Activated naive CD4-positive, alpha-beta T cell treated with anti-CD3 and anti-CD28 coated beads, Interleukin-2, amount 10 ng/mL, durations not matched to agents 7 days and 5 days (primary cell): Measurements from ENCODE around the gene C1orf122.
A peak's percentile ranks its signal among the peaks of the same experiment; 100 is the strongest.
"Not testable (repeated sequence)": the region's sequence is repeated elsewhere in the genome, so short reads cannot be mapped to it uniquely, and the experiment has no call there.

Experiments
- CTCF ChIA-PET: fragments of 350-600 bp; sonication (Branson Sonifier 250); formaldehyde crosslinking; loops from one replicate; lab custom pipeline; 2021; ENCODE audit warnings: antibody characterized with exemption; lab: Charles Lee
- DNase-seq: peaks from one replicate; pipeline ENCODE4 v3.0.0-alpha.2; 2020
- H3K27ac Mint-ChIP-seq: one replicate; pipeline ENCODE4 v1.8.0; 2021; ENCODE audit warnings: mild to moderate bottlenecking, moderate library complexity, mixed read lengths
- H3K27me3 Mint-ChIP-seq: one replicate; pipeline ENCODE4 v1.8.0; 2021; ENCODE audit warnings: mild to moderate bottlenecking, mixed read lengths
- H3K36me3 Mint-ChIP-seq: one replicate; pipeline ENCODE4 v1.8.0; 2021; ENCODE audit warnings: mixed read lengths
- H3K4me1 Mint-ChIP-seq: one replicate; pipeline ENCODE4 v1.8.0; 2021; ENCODE audit warnings: mixed read lengths
- H3K4me3 Mint-ChIP-seq: one replicate; pipeline ENCODE4 v1.8.0; 2021; ENCODE audit warnings: mild to moderate bottlenecking, moderate library complexity, mixed read lengths
- H3K9me3 Mint-ChIP-seq: one replicate; pipeline ENCODE4 v1.8.0; 2021; ENCODE audit warnings: mixed read lengths

Gene C1orf122

DNA sequence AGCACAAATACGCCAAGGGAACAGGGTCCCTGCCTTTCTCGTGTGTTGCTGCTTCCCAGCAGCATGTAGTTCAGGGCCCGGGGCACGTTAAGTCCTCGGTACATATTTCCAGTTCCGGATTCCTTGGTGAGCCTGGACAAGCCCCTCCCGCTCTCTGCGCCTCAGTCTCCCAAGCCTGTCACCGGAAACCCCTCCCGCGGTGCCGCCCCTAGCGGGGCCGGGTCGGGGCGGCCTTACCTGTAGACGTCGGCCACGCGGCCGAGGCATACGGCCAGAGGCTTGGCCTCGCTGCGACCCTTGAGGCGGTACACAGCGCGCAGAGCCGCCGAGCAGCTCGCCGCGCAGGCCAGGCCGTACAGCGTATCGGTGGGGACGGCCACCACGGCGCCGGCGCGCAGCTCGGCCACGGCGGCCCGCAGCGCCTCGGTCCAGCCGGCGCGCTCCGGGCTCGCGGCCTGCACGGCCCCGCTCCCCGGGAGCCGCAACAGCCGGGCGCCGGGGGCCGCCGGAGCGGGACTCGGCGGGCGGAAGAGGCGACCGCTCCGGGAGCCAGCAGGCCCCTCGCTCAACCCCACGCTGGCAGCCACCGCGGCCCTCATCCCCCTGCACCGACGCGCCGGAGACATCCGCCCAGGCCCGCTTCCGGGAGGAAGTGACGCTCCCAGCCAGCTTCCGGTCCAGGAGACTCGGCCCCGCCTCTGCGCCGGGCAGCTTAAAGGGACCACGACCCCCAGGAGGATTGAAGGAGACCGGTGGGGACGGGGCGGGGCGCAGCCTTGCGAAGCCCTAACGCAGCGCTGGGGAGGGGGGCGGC lies at the start of gene C1orf122, which contains the start of gene YRDC:
C1orf122 (plus strand) TSS at position 236 of the 814 bp plus-strand sequence. CDS start 615 bp downstream, outside the sequence.
YRDC (minus strand) TSS at position 654 of the 814 bp plus-strand sequence; CDS start at position 626, 28 bp downstream.
- Mint-ChIP-seq H3K36me3 (peaks cover 40% of the 10 kb centered on the region), H3K9me3 (no peaks in the 10 kb centered on the region), H3K4me3 (peak within 1 kb of the TSS; percentile 97), H3K4me1 (peaks cover 34% of the 10 kb centered on the region), H3K27me3 (no peaks in the 10 kb centered on the region), H3K27ac (peak within 1 kb of the TSS; percentile 96)
- DNase-seq: peak; percentile 96
- CTCF ChIA-PET: interaction anchor here (0.6 to 3.2 kb wide), 3 partner anchors 44 to 333 kb away, joined by 4 to 18 read pairs (median 4); partner anchors contain the start of genes MTF1 and ZC3H12A

DNA sequence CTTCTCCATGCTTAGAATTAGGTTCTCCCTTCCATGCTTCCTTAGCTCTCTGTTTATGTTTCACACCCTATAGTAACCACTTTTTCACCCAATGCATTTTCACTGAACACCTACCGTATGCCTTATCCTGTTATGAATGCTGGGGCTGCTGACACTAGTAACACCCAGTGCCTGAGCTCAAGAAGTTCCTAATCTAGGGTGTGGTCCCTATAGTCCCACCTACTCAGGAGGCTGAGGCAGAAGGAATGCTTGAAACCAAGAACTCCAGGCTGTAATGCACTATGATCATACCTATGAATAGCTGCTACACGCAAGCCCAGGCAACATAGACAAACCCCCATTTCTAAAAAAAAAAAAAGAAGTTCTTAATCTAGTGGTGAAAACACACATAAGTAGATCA lies 48.1 kb upstream of the C1orf122 start:
- no peaks in the 10 kb centered on the region for H3K9me3 Mint-ChIP-seq

DNA sequence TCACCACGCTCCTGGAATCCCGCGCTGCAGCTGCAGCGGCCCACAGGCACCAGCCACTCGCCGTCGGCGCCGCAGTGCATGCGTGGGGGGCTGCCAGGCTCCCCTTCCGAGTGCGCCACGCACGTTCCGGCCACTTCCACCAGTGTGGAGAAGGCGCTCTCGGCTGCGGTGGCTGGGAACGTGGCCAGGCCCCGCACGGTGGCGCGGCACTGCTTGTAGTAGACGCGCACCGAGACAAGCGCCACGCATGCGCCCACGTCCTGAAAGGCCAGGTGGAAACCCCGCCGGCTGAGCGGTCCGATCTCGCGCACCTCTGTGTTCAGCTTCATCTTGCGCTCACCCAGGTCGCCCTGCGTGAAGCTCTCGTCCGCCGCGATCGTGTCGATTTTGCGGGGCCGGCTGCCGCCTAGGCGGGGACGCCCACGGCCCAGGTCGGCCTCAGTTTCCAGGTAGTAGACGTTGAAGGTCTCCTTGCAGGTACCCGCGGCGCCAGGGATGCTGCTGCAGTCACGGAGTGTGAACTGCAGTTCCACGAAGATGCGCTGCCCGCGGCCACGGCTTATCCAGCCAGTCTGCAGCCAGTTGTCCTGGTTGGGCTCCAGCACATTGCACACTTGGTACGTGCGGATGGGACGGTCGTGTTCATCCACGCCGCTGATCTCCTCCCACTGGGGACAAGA lies 46.0 kb upstream of the C1orf122 start:
- Mint-ChIP-seq H3K27me3 (peaks cover 57% of the 10 kb centered on the region), H3K4me1 (peaks cover 9% of the 10 kb centered on the region), H3K27ac (no peak overlapping the region), H3K9me3 (no peaks in the 10 kb centered on the region), H3K36me3 (no peaks in the 10 kb centered on the region), H3K4me3 (no peak overlapping the region)
- CTCF ChIA-PET: no interaction called here
- no peak for DNase-seq

More for the DNA sequence above, 48.1 kb upstream of the C1orf122 start:
- H3K27me3 Mint-ChIP-seq: peaks cover 57% of the 10 kb centered on the region
- DNase-seq: no peak
- no peak overlapping the region for H3K27ac Mint-ChIP-seq
- peaks cover 2% of the 10 kb centered on the region for H3K4me1 Mint-ChIP-seq
- no peaks in the 10 kb centered on the region for H3K36me3 Mint-ChIP-seq
- no peak overlapping the region for H3K4me3 Mint-ChIP-seq
- CTCF ChIA-PET: no interaction called here

DNA sequence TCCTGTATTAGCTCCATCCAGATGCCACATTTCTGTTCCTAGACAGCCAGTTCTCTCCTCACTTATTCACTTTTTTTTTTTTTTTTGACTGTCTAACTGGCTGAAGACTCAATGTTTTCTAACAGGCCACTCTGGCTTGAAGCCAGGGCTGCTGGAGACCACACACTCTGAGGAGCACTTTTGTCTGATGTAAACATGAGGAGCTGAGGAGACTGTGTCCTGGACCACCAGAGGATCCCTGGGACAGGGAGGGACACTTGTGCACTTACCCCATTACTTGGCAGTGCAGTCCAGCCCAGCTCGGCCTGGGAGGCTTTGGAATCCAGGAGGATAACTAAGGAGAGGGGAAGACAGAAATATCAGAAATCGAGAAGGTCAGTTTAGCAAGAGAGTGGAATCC lies 45.1 kb upstream of the C1orf122 start:
- no peak for DNase-seq
- no peaks in the 10 kb centered on the region for H3K9me3 Mint-ChIP-seq
- H3K4me3 Mint-ChIP-seq: no peak overlapping the region
- no peak overlapping the region for H3K27ac Mint-ChIP-seq
- CTCF ChIA-PET: no interaction called here
- H3K4me1 Mint-ChIP-seq: peaks cover 9% of the 10 kb centered on the region
- no peaks in the 10 kb centered on the region for H3K36me3 Mint-ChIP-seq
- peaks cover 66% of the 10 kb centered on the region for H3K27me3 Mint-ChIP-seq

DNA sequence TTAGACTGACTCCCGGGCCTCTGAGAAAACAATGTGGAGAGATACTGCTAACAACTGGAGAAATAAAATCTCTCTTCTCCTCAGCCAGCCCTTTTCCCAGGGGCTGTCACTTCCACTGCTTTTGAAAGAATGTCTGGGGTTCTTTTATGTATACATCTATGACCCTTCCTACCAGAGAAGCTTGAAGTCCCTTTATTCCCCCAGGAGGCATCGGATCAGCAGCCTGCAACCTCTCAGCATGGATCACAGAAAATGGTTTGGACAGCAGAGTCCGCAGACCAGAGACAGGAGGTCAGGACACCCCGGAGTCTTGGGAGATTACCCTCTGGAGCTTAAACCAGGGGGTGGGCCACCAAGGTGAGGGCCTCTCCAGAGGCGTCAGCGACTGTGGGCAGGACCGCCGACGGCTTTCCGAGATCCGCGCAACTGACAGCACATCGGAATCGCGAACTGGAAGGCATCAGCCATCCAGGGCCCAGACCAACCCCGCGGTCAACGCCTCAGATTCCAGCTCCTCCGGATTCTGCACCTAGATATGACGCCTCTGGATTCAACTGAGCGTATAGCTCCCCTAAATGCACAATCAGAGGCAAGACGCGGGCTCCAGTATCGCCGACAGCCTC lies 43.7 kb upstream of the C1orf122 start:
- peaks cover 79% of the 10 kb centered on the region for H3K27me3 Mint-ChIP-seq
- H3K4me1 Mint-ChIP-seq: peaks cover 9% of the 10 kb centered on the region
- CTCF ChIA-PET: no interaction called here
- no peak overlapping the region for H3K27ac Mint-ChIP-seq
- no peaks in the 10 kb centered on the region for H3K9me3 Mint-ChIP-seq
- DNase-seq: no peak
- H3K36me3 Mint-ChIP-seq: no peaks in the 10 kb centered on the region
- H3K4me3 Mint-ChIP-seq: no peak overlapping the region

DNA sequence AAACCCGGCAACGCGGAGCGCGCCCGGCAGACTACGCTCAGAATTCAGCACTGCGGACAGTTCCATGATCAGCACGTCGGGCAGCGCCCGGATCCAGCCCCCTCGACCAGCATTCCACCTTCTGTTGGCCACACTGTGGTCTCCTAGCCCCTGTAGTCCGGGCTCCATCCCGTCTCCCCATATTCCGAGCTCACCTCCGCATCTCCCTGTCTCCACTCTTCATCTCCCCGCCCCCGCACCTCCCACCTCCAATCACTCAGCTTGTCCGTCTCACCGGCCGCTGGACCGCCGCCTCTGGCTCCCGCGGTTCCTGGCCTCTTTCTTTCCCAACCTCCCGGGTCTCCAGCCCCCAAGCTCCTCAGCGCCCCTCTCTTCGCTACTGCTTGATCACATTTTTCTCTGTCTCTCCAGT lies 43.2 kb upstream of the C1orf122 start:
- no peaks in the 10 kb centered on the region for H3K9me3 Mint-ChIP-seq
- peaks cover 84% of the 10 kb centered on the region for H3K27me3 Mint-ChIP-seq
- H3K4me3 Mint-ChIP-seq: no peak overlapping the region
- DNase-seq: peak; percentile 74
- no peak overlapping the region for H3K27ac Mint-ChIP-seq
- no peaks in the 10 kb centered on the region for H3K36me3 Mint-ChIP-seq
- peaks cover 9% of the 10 kb centered on the region for H3K4me1 Mint-ChIP-seq
- CTCF ChIA-PET: no interaction called here

DNA sequence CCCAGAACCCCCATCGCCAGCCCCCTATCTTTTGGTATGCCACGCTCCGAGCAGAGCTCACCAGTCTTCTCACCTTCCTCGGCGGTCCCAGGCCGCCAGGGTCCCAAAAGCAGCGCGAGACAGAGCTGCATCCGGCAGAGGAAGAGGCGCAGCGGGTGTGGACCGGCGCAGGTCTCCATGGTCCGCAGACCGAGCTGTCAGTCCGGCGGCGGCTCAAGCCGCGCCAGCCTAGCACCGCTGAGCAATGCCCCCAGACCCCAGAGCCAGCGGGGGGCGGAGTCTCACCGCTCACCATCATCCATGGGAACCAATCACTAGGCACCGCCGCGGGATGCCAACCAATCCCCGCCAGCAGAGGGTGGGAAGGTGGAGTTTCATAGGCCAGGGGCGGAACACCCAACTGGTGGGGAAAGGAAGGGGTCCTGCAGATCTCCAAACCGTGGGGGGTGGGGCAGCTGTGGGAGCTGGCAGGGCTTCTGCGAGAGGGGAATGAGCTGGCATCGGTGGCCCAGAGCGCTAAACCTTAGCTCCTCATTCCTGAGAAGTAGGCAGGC lies 42.6 kb upstream of the C1orf122 start, which contains the start of gene EPHA10:
EPHA10 (minus strand) TSS at position 233 of the 554 bp plus-strand sequence; CDS start at position 179, 54 bp downstream.
- H3K27ac Mint-ChIP-seq: no peak within 1 kb of the TSS
- no peaks in the 10 kb centered on the region for H3K36me3 Mint-ChIP-seq
- DNase-seq: no peak
- no peak within 1 kb of the TSS for H3K4me3 Mint-ChIP-seq
- peaks cover 85% of the 10 kb centered on the region for H3K27me3 Mint-ChIP-seq
- peaks cover 9% of the 10 kb centered on the region for H3K4me1 Mint-ChIP-seq
- CTCF ChIA-PET: no interaction called here
- no peaks in the 10 kb centered on the region for H3K9me3 Mint-ChIP-seq

DNA sequence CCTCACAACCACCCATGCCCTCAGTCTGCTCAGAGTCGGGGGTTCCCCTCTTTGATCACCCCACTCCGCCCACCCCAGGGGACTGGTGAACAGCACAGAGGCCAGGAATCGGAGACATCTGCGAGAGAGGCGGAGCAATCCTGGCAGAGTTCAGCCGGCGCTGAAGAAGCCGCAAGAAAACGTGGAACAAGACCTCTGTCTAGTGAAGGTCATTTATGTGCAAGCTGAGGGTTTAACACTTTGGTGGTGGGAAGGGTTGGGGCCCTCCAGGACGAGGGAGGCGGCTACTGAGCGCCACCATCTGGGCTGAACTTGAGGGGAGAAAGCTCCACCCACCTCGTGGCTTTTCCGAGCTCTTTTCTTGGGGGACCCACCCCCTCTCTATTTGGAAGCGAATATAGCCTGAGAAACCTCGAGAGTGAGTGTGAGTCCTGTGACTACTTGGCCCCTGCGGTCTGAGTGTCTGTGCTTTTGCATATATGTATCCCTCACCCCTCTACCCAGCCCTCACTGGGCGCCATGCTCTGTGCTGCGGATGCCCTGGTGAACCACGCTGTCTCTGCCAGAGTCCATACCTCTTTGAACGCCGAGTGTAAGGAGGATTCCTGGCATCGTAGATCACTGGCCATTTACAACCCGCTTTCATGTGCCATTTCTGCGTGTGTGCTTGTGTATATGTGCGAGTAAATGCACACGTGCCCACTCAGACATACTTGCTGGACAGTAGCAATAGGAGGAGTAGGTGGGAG lies 41.5 kb upstream of the C1orf122 start:
- no peaks in the 10 kb centered on the region for H3K9me3 Mint-ChIP-seq
- H3K4me1 Mint-ChIP-seq: peaks cover 9% of the 10 kb centered on the region
- H3K36me3 Mint-ChIP-seq: no peaks in the 10 kb centered on the region
- no peak overlapping the region for H3K4me3 Mint-ChIP-seq
- CTCF ChIA-PET: interaction anchor here (0.5 kb wide), 1 partner anchor 31 kb away, joined by 4 read pairs; no protein-coding TSS in a partner anchor
- H3K27me3 Mint-ChIP-seq: peaks cover 90% of the 10 kb centered on the region
- DNase-seq: no peak
- no peak overlapping the region for H3K27ac Mint-ChIP-seq

DNA sequence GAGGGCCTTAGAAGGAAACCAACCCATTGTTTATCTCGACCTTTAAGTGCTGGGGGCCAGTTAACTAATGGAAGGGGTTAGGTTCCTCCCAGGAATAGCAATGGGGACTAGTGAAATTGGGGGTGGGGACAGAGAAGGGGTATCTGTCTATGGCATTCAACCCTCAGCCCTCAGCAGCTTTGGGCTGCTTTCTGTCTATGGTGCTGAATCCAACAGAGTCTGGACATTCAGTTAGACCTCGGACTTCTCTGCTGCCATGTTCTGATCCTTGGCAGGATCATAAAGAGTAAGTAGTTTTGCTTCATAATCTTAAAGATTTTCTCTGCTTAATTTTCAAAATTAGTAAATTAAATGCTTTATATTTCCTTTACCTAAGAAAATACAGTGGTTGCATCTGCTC lies 40.1 kb upstream of the C1orf122 start:
- no peak for DNase-seq
- Mint-ChIP-seq H3K4me3 (no peak overlapping the region), H3K27ac (no peak overlapping the region), H3K4me1 (peaks cover 9% of the 10 kb centered on the region), H3K9me3 (no peaks in the 10 kb centered on the region), H3K36me3 (no peaks in the 10 kb centered on the region), H3K27me3 (peaks cover 76% of the 10 kb centered on the region)
- CTCF ChIA-PET: no interaction called here

DNA sequence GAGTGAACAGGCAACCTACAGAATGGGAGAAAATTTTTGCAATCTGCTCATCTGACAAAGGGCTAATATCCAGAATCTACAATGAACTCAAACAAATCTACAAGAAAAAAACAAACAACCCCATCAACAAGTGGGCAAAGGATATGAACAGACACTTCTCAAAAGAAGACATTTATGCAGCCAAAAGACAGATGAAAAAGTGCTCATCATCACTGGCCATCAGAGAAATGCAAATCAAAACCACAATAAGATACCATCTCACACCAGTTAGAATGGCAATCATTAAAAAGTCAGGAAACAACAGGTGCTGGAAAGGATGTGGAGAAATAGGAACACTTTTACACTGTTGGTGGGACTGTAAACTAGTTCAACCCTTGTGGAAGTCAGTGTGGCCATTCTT lies 36.1 kb upstream of the C1orf122 start:
- peaks cover 42% of the 10 kb centered on the region for H3K27me3 Mint-ChIP-seq
- H3K9me3 Mint-ChIP-seq, H3K4me1 Mint-ChIP-seq, CTCF ChIA-PET, DNase-seq, H3K36me3 Mint-ChIP-seq, H3K27ac Mint-ChIP-seq, H3K4me3 Mint-ChIP-seq: not testable (repeated sequence)

DNA sequence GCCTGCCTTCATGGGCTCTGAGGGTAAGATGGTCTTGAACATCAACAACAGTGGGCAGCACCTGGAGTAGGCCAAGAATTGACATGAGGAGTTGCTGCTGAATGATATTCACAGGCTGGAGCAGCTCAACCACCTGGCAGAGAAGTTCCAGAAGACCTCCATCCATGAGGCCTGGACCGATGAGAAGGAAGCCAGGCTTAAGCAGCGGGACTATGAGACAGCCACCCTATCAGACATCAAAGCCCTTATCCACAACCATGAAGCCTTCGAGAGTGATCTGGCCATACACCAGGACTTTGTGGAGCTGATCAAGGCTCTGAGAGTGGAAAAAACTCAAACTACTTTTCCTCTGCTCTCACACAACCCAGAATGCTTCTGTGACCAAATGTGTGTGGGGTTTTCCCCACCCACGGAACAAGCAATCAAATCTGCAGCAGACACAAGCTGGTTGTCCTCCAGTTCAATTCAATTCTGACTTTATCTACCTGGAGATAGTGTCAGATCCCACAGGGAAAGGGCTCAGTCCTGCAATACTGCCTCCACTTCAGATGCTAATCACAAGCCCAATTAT lies 30.6 kb upstream of the C1orf122 start:
- Mint-ChIP-seq H3K27ac (no peak overlapping the region), H3K9me3 (no peaks in the 10 kb centered on the region), H3K36me3 (no peaks in the 10 kb centered on the region), H3K4me3 (no peak overlapping the region), H3K4me1 (no peaks in the 10 kb centered on the region), H3K27me3 (peaks cover 19% of the 10 kb centered on the region)
- CTCF ChIA-PET: no interaction called here
- DNase-seq: no peak

DNA sequence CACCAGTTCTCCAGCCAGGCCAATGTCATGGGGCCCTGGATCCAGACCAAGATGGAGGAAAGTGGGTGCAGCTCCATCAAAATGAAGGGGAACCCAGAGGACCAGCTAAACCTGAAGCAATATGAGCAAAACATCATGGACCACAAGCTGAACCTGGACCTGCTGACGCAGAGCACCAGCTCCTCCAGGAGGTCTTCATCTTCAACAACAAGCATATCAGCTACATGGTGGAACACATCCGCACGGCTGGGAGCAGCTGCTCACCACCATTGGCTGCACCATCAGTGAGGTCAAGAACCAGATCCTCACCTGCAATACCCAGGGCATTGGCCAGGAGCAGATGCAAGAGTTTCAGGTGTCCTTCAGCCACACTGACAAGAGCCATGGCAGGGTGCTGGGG lies 28.9 kb upstream of the C1orf122 start:
- CTCF ChIA-PET: no interaction called here
- Mint-ChIP-seq H3K27me3 (peaks cover 26% of the 10 kb centered on the region), H3K4me1 (no peaks in the 10 kb centered on the region), H3K9me3 (no peaks in the 10 kb centered on the region), H3K4me3 (no peak overlapping the region), H3K27ac (no peak overlapping the region), H3K36me3 (no peaks in the 10 kb centered on the region)
- DNase-seq: no peak

DNA sequence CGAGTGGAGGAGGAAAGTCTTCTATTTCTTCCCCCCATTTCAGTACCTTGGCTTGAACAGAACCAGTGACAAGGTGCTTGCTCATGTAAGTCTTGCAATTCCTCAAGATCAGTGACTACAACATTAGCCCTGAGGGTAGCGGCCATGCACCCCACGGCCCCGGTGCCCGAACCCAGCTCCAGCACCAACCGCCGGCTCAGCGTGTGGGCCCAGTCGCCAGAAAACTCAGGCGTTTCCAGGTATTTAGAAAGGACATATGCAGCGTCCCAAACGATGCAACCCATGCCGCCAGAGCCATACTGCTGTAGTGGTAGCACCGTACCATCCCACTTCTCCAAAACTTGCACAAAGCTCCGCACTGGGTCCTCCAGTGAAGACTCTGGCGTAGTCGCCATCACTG lies 25.1 kb upstream of the C1orf122 start:
- CTCF ChIA-PET: no interaction called here
- H3K27ac Mint-ChIP-seq: no peak overlapping the region
- peaks cover 33% of the 10 kb centered on the region for H3K27me3 Mint-ChIP-seq
- H3K4me1 Mint-ChIP-seq: no peaks in the 10 kb centered on the region
- DNase-seq: no peak
- no peaks in the 10 kb centered on the region for H3K36me3 Mint-ChIP-seq
- no peak overlapping the region for H3K4me3 Mint-ChIP-seq
- H3K9me3 Mint-ChIP-seq: no peaks in the 10 kb centered on the region
